GM18861 (cell line): ENCODE results near the gene ENO1.
"Not testable (repeated sequence)": the region's sequence is repeated elsewhere in the genome, so short reads cannot be mapped to it uniquely, and the experiment has no call there.

ENCODE experiments used
- ATAC-seq: cut with Tn5 transposase; IDR thresholded peaks from one replicate; pipeline ENCODE4 v1.9.1; 2021; ENCODE audit not compliant: unreplicated experiment

ENO1 gene

DNA sequence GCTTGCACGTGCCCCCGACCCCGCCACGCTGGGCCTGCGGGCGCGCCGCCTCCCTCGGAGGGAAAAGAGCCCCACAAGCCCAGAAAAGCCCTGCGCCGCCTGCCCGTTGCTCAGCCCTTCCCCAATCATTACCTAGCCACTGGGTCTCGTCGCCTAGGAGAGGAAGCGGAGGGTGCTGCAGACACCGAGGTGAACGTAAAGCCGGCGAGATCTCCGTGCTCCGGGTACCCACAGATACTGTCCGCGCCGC lies at the start of gene ENO1:
Gene ENO1 (minus strand): TSS at position 239 of the 250 bp plus-strand sequence. CDS start 3,778 bp downstream, outside the sequence.
- ATAC-seq = no peak

DNA sequence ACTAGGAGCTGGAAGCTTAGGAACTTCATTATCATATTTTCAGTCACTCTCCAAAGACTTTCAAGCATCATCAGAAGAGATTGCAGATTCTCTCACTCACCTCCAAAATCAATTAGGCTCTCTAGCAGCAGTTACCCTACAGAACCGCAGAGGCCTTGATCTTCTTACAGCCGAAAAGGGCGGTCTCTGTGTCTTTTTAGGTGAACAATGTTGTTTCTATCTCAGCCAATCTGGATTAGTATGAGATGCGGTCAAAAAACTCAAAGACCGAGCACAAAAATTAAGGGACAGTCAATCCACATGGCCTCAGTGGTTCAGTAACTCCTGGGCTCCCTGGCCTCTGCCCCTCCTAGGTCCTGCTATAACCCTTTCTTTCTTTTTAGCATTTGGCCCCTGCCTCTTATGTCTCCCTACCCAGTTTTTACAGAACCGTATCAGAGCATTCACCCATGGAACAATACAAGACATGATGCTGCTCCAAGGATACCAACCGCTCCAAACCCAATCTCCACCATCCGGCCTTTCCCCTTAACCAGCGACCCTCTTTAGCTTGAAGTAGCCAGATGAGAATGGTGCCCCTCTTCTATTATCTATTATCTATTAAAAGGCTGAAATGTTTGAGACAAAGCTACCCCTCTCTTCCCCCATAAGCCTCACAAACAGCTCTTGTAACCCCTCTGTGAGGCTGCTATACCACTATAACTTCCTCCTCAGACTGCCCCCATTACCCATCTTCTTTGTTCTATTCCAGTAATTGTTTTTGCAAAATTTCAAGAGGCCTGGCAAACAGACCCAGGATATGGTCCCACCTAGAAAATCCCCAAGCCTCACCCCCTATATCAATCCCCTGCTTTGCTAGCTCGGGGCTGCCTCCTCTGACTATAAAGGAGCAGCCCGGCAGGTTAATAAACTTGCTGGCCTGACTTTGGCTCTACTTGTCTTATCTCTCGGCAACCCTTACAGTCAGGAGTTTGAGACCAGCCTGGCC lies 48.5 kb upstream of the ENO1 start:
- ATAC-seq = no peak

DNA sequence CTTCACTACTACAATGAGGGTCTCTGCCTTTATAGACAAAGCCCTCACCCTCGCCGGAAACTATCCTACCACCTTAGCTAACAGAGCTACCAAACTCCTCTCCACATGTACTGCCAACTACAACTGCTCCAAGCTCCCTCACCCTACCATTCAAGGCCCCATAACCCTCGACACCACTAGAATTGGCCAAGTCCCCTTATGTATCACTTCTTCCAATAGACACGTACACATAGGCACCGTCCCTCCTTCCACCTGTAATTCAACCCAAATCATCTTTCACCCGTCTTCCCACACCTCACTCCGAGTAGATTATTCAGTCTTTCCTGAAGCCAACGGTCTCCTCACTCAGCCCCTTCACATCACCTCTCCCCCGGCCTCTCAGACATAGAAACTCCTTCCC lies 47.5 kb upstream of the ENO1 start:
- no peak for ATAC-seq

DNA sequence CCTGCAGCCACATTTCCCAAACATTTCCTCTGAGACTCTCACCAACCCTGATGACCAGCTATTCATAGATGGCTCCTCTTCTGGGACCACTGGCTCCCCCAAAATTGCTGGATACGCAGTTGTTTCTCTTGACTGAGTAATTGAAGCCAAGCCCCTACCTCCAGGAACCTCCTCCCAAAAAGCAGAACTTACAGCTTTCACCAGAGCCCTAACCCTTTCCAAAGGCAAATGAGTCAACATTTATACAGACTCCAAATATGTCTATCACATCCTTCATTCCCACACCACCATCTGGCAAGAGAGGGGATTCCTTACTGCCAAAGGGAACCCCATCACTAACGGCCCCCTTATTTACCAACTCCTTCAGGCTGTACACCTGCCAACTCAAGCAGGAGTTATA lies 46.9 kb upstream of the ENO1 start:
- ATAC-seq = no peak

DNA sequence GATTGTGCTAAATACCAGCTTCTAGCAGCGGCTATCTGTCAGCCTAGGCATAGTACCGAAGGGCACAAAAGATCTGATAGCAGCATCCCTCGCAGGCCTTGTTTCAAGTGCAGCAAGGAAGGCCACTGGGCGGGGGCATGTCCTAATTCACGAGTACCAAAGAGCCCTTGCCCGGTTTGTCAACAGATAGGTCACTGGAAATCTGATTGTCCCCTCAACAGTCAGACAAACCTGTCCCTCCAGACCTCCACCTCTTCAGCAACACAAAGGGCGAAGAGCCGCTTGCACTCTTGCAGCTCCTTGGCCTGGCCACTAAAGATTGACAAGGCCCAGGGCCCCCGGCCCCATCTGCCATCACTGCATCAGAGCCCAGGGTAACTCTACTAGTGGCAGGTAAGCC lies 44.5 kb upstream of the ENO1 start:
- no peak for ATAC-seq

DNA sequence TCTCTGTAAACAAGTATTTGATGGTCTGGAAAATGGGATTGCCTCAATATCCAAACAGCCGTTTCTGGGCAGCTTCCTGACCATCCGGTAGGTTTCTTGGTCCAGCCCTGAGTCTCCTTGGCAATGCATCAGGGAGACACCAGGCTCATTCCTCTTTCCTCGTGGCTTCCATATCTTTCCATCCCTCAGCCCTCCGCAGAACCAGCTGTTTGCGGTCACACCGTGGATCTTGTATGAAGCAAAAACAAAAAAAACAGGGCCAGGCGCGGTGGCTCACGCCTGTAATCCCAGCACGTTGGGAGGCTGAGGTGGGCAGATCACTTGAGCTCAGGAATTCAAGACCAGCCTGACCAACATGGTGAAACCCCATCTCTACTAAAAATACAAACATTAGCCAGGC lies 39.0 kb upstream of the ENO1 start:
- not testable (repeated sequence) for ATAC-seq

DNA sequence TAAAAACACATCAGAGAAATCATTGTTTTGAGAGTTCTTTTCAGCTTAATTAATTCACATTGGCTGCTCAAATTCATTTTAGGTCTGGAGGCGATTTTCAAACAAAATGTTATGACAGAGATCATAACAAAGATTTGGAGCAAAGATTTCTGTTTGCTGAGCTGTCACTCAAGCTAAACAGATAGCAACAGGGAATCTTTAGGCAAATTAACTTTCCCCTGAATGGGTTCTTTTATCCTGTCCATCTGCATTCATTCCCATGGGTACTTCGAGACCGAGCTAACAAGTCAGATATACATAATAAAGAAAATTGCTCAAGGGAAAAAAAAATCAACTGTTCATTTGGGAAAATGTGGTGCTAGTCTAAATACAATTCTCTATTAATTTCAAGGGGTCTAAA lies 37.0 kb upstream of the ENO1 start:
- no peak for ATAC-seq

DNA sequence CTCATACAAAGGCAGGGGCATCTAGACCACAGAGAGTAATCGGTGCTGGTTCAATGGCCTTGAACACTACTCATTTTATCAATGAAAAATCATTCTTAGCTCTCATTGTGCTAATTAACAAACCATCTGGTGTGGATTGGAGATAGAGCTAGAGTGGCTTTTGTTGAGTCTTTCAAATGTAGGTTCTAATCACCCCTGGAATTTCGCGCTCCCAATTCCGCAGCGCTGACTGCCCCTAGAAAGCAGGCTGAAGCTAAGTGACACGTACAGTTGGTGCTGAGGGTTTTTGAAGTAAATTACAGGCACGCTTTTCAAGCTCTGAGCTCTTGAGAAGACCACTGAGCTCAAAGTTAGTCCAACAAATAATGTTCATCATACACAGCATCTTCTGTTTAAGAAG lies 36.0 kb upstream of the ENO1 start:
- no peak for ATAC-seq

DNA sequence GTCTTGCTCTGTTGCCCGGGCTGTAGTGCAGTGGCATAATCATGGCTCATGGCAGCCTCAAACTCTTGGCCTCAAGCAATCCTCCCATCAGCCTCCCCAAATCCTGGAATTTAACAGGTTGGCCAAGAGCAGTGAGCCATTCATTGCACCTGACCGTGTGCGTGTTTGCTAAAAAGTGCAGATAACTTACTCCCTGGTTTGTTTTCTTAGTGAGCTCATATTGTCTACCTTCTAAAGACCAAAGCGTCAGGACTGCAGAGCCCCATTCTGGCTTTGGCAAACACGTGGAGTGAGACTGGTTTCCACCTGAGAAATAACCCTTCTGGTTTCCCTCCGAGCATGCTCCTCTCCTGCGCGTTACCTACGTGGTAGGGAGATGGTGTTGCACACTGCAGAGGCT lies 35.0 kb upstream of the ENO1 start:
- ATAC-seq = no peak

DNA sequence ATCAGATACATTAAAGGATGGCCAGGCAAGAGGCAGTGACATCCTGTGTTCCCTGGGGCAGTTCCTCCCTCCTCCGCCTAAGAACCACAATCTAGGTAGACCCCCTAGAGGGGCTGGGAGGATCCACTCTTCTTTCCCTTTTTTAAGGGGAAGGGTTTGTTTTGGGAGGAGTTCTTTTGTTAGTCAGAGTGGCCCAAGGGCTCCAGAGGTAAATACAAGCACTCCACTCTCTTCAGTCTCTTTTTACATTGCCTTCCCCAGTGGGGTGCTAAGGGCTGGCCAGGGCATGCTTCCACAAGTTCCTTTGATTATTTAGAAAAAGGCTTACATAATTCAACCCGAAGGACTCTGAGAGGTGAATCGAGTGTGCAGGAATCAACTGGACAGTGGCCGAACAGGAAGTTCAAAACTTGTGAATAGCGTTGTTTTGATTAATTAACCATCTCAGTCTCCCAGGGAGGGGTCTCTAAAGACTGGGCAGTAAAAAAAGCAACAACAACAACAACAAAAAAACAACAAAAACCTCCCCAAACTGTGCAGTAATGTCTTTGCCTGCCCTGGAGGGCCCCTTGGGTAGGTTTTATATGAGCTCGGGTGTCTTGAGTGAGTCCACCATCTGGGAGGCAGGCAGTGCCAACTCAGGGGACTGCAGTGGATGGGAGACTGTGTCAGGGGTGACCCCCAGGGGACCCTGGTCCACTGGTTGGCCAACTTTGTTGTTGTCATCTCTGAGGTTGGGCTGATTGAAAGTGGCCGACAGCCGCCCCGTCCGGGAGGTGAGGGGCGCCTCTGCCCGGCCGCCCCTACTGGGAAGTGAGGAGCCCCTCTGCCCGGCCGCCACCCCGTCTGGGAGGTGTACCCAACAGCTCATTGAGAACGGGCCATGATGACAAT lies 33.2 kb upstream of the ENO1 start:
- no peak for ATAC-seq

DNA sequence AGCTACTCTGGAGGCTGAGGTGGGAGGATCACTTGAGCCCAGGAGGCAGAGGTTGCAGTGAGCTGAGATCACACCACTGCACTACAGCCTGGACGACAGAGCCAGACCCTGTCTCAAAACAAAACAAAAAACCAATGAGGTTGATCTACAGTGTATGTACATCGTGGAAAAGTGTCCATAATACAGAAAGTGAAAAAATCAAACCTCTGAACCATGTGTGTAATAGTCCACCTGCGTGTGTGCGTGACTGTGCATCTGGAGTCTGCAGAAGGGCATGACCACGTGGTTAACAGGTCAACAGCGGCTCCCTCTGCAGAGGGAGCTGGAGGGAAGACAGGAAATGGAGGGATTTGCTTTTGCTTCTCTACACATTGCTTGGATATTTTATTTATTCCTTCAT lies 32.4 kb upstream of the ENO1 start:
- no peak for ATAC-seq

DNA sequence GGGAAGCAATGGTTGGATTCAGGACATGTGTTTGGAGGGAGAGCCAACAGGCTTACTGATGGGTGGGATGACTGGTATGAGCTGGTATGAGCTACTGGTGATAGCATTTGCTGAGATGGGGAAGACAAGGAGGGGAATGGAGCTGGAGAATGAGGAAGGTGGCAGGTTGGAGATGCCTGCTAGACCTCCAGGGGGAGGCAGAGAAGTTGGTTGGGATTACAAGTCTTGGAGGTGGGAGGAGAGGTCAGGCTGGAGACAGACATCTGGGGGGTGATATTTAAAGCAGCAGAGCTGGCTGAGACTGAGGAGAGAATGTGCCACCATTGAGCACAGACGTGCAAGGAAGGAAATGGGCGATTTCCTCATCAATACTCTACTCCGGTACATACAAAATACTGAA lies 31.8 kb upstream of the ENO1 start:
- no peak for ATAC-seq

DNA sequence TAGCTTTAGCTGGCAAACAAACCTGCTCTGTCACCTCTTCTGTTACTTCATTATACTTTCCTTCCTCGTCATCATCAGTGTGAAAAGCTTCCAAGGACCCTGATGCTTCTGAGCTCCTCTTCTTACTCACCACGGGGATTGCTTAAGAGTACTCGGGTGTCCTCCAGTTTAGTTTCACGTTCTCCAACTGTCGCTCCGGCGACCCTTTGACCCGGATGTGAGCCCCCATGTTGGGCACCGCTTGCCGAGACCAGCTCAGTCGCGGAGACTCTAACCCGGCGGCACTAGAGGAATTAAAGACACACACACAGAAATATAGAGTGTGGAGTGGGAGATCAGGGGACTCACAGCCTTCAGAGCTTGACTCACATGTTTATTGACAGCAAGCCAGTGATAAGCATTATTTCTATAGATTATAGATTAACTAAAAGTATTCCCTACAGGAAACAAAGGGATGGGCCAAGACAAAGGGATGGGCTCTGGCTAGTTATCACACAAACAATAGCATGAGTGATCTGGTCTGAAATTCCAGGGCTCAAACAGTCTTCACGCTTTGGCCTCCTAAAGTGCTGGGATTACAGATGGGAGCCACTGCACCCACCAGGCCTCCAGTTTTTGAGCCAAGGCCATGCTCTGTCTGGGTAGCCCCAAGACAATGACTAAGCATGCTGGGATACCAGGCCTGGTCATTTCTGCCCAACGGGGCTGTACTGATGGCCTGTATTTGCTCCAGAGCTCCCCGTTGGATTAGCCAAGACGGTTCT lies 30.1 kb upstream of the ENO1 start:
- no peak for ATAC-seq

DNA sequence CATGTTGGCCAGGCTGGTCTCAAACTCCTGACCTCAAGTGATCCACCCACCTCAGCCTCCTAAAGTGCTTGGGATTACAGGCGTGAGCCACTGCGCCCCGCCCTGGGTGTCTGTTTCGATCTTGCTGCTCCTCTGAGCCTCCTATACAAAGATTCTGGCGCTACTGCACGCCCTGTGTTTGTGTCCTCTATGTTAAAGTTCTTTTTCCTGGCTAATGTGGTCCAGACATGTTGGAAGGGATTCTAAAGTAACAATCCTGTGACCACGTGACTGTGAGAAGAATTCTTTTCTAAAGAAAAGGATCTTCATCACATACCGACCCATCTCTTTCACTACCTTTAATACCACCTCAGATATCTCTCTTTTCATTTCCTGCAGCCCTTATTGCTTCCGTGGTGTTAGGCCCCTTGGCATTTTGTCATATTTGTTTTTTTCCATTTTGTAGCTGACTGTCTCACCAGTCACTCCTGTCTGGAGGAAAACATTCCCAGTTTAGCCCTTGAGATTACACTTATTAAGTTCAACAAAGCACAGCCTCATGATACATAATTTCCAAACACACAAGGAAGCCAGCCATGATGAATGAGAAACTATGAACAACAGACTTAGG lies 27.2 kb upstream of the ENO1 start:
- ATAC-seq = no peak

DNA sequence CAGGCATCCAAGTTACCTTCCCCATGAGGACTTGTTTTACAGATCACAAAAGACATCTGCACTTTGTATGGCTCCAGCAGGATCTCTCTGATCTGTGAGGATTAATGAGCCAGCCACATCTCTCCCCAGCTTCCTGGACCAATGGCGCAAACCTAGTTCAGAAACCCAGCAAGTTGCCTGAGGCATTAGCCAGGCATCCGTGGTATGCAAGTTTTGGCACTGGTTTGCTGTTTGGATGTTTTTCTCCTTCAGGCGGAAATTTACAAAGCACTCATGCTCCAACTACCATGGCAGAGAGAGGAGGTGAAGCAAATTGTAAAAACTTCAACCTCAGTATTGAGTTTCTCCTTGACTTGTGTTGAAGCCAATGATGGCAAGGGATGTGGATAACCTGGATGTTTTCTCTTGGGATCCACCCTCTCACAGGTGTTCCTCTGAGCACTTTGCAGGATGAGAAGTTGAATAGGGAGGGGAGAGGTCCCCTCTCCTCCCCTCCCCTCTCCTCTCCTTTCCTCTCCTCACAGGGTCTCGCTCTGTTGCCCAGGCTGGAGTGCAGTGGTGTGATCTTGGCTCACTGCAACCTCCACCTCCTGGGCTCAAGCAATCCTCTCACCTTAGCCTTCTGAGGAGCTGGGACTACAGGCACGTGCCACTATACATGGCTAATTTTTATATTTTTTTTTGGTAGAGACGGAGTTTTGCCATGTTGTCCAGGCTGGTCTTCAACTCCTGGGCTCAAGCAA lies 25.6 kb upstream of the ENO1 start:
- no peak for ATAC-seq

DNA sequence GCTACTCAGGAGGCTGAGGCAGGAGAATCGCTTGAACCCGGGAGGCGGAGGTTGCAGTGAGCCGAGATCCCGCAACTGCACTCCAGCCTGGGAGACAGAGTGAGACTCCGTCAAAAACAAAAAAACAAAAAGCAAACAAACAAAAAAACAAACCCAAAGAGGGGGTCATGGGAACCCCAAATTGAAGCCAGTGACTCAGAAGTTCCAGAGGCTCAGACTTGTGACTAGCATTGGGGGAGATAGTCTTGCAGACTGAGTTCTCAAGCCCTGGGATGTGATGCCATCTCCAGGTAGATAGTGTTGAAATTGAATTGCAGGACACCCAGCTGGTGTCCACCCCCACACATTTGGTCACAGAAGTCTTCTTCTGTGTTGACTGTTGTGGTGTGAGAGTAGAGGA lies 24.9 kb upstream of the ENO1 start:
- ATAC-seq = no peak

DNA sequence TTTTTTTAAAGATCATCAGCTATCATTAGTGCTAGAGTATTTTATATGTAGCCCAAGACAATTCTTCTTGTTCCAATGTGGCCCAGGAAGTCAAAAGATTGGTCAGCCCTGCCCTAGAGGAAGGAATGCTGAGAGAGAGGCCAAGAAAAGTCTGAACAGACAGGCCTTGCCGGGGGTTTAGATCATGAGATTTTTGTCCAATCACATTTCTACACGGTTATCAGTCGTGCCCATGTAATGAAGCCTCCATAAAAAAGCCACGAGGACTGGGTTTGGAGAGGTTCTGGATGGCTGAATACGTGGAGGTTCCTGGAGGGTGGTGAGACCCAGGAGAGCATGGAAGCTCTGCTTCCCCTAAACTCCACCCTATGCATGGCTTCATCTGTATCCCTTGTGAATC lies 24.3 kb upstream of the ENO1 start:
- ATAC-seq = no peak

DNA sequence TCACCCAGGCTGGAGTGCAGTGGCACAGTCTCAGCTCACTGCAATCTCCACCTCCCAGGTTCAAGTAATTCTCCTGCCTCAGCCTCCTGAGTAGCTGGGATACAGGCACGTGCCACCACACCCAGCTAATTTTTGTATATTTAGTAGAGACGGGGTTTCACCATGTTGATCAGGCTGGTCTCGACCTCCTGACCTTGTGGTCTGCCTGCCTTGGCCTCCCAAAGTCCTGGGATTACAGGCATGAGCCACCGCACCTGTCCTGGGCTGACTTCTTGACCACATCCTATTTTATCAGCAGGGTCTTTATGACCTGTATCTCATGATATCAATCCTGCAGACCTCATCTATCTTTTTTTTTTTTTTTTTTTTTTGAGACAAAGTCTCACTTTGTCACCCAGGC lies 22.2 kb upstream of the ENO1 start:
- ATAC-seq = not testable (repeated sequence)

DNA sequence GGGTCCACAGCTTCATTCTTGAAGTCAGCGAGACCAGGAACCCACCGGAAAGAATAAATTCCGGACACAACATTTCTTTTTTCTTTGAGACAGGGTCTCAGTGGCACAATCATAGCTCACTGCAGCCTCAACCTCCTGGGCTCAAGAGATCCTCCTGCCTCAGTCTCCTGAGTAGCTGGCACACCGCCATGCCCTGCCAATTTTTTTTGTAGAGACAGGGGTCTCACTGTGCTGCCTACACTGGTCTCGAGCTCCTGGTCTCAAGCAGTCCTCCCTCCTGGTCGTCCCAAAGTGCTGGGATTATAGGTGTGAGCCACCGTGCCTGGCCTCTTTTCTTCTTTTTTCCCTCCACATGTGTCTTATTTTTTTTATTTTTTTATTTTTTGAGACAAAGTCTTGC lies 20.6 kb upstream of the ENO1 start:
- ATAC-seq = no peak

DNA sequence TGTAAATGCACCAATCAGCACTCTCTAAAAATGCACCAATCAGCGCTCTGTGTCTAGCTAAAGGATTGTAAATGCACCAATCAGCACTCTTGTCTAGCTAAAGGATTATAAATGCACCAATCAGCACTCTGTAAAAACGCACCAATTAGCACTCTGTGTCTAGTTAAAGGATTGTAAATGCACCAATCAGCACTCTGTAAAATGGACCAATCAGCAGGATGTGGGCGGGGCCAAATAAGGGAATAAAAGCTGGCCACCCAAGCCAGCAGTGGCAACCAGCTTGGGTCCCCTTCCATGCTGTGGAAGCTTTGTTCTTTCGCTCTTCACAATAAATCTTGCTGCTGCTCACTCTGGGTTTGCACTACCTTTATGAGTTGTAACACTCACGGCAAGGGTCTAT lies 19.9 kb upstream of the ENO1 start:
- ATAC-seq = not testable (repeated sequence)
